PFSK-1 (cell line): Measurements from ENCODE around the gene NATD1.

Source experiments
- FOXP2 ChIP-seq: optimal IDR thresholded peaks from 2 replicates; pipeline ENCODE3; 2011; ENCODE audit warnings: borderline replicate concordance, control low read depth, inconsistent platforms; ENCODE audit not compliant: insufficient read depth; ENCODE audit errors: extremely low read length, extremely low read depth
- POLR2AphosphoS5 ChIP-seq: IDR thresholded peaks from 2 replicates; pipeline ENCODE4 v1.6.1; 2012; ENCODE audit warnings: low read depth, mild to moderate bottlenecking, control low read depth, low read length, moderate library complexity
- SIN3A ChIP-seq: IDR thresholded peaks from 2 replicates; pipeline ENCODE4 v1.6.1; 2012; ENCODE audit warnings: mild to moderate bottlenecking, low read length, moderate library complexity, borderline replicate concordance; ENCODE audit not compliant: insufficient read depth
- TAF1 ChIP-seq: IDR thresholded peaks from 2 replicates; pipeline ENCODE4 v1.6.1; 2012; ENCODE audit warnings: low read length, control low read depth, borderline replicate concordance; ENCODE audit not compliant: insufficient read depth
- TF ChIP-seq, protein P1 (sequence below), 2 experiments: IDR thresholded peaks; 2 replicates each; pipeline versions ENCODE4 v1.6.1 to v1.8.0; 2011 to 2012; ENCODE audit warnings: low read depth in 2 of 2, low read length in 2 of 2, control low read depth in 1 of 2, inconsistent platforms in 1 of 2, mild to moderate bottlenecking in 1 of 2, moderate library complexity in 1 of 2; ENCODE audit not compliant: insufficient read depth in 1 of 2

The NATD1 gene

DNA sequence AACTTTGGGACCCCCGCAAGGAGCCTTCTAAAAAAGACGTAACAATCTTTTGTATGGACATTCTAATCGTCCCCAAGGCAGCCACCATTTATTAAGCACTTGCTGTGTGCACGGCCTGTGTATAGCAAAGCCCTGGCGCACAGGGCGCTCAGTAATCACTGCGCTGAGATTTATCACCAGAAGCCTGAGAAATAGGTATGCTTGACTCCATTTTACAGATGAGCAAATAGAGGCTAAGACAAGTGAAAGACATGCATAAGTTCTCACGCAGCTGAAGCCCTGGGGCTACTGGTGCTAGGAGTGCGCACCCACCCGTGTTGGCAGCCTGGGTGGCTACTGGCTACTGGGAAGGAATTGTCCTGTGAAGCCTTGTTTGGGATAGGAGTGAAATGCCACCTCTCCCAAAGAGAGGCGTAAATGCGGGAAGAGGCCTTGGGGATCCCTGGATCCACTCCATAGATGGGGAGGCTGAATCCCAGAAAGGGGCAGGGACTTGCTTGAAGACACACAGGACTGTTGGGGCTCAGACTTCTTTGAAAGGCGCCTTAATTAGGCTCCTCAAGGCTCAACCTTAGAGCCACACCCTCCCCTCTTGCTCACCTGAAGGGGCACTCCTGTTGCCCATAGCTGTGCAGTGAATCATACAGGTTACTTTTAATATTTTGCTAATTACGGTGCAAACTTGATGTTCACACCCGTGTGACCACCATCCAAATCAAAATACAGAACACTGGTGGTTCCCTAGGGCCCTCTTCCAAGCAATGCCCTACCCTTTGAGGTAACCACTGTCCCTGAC, 634 bp upstream of the NATD1 start:
- TF ChIP-seq TAF1 (no peak), POLR2AphosphoS5 (no peak), FOXP2 (no peak), SIN3A (no peak)
- TF ChIP-seq, protein P1, sequence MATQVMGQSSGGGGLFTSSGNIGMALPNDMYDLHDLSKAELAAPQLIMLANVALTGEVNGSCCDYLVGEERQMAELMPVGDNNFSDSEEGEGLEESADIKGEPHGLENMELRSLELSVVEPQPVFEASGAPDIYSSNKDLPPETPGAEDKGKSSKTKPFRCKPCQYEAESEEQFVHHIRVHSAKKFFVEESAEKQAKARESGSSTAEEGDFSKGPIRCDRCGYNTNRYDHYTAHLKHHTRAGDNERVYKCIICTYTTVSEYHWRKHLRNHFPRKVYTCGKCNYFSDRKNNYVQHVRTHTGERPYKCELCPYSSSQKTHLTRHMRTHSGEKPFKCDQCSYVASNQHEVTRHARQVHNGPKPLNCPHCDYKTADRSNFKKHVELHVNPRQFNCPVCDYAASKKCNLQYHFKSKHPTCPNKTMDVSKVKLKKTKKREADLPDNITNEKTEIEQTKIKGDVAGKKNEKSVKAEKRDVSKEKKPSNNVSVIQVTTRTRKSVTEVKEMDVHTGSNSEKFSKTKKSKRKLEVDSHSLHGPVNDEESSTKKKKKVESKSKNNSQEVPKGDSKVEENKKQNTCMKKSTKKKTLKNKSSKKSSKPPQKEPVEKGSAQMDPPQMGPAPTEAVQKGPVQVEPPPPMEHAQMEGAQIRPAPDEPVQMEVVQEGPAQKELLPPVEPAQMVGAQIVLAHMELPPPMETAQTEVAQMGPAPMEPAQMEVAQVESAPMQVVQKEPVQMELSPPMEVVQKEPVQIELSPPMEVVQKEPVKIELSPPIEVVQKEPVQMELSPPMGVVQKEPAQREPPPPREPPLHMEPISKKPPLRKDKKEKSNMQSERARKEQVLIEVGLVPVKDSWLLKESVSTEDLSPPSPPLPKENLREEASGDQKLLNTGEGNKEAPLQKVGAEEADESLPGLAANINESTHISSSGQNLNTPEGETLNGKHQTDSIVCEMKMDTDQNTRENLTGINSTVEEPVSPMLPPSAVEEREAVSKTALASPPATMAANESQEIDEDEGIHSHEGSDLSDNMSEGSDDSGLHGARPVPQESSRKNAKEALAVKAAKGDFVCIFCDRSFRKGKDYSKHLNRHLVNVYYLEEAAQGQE (IDR thresholded peaks at IDR 0.05; ENCODE audit: insufficient read depth in 1 of 2, low read depth in 2 of 2, low read length in 2 of 2): no peak

DNA sequence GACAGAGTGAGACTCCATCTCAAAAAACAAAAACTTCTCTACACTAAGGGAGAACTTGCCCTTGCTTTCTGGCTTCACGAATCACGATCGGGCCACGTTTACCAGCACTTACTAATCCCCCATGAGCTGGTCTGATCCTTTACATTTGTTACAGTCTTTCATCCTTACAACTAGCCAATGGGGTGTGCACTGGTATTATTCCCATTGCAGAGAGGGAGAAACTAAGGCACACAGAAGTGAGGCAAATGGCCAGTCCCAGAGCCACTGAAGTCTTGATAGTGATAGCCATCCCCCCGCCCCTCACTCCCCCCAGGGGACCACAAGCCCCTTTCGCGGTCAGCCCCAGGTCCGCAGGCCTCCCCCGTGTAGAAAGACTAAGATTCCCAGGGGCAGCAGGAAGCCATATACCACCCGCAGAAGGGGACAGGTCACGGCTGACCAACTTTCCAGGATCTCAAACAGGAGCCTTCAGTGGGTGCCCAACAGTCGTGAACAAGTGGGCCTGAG, 868 bp downstream of the NATD1 start:
- TF ChIP-seq TAF1 (no peak), SIN3A (no peak), POLR2AphosphoS5 (no peak), FOXP2 (no peak)
- TF ChIP-seq, protein P1 (IDR thresholded peaks at IDR 0.05; ENCODE audit: insufficient read depth in 1 of 2, low read depth in 2 of 2, low read length in 2 of 2): no peak

DNA sequence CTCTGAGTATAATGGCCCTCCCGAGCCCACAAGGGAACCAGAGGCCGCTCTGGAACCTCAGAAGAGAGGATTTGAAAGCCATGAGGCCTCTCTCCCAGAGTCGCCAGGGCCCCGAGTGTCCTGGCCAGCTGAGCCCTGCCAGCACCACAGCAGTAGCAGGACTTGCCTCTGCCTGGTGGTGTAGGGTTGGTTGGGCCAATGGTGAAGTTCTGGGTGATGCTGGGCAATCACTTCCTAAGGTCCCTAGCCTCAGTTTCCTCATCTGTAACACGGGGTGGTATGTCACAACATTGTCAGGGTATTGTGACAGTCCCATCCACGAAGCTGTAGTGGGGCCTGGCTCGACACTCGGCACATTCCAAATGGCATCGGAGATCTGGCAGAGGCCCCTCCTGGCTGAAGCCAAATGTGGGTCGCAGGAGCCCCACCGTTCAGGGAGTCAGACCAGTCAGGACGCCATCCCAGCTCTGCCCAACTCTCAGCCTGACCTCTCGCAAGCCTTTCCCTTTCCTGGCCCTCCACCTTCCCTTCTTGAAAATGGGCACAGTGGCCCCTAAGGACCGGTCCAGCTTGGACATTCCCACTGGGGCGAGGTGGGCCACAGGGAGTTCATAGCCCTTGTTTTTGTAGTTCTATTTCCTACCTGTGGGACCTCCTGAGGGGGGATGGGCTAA, 1.7 kb downstream of the NATD1 start:
- TF ChIP-seq FOXP2 (no peak), TAF1 (no peak), SIN3A (no peak), POLR2AphosphoS5 (no peak)
- TF ChIP-seq, protein P1 (IDR thresholded peaks at IDR 0.05; ENCODE audit: insufficient read depth in 1 of 2, low read depth in 2 of 2, low read length in 2 of 2): no peak

DNA sequence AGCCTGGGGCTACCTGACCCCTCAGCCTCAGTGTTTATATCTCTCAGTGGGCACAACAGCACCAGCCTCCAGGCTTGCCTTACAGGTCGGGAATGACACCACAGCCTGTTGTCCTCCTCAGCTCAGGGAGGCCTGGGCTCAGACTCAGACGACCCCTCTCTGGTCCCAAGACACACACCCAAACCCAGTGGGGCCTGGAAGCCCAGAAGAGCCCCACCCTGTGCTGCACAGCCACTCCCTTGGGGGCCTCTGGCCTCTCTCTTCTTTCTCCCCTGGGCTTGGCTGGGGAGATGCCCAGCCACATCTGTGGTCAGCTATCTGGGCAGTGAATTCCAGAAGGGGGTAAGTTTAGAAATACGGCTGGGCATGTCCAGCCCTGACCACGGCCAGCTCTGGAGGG, 2.4 kb downstream of the NATD1 start:
- TF ChIP-seq TAF1: no peak
- no peak for TF ChIP-seq FOXP2
- TF ChIP-seq, protein P1 (IDR thresholded peaks at IDR 0.05; ENCODE audit: insufficient read depth in 1 of 2, low read depth in 2 of 2, low read length in 2 of 2): no peak
- TF ChIP-seq POLR2AphosphoS5: no peak
- TF ChIP-seq SIN3A: no peak
